Activated CD8-positive, alpha-beta memory T cell treated with anti-CD3 and anti-CD28 coated beads, Interleukin-2, amount 50 U/mL, for 4 hours (primary cell): Measurements from ENCODE around the gene RABEPK.
A peak's percentile ranks its signal among the peaks of the same experiment; 100 is the strongest.
"Not testable (repeated sequence)": the region's sequence is repeated elsewhere in the genome, so short reads cannot be mapped to it uniquely, and the experiment has no call there.

Source experiments
- DNase-seq: peaks from one replicate; pipeline ENCODE4 v3.0.0-alpha.2; 2020

The RABEPK gene, protein sequence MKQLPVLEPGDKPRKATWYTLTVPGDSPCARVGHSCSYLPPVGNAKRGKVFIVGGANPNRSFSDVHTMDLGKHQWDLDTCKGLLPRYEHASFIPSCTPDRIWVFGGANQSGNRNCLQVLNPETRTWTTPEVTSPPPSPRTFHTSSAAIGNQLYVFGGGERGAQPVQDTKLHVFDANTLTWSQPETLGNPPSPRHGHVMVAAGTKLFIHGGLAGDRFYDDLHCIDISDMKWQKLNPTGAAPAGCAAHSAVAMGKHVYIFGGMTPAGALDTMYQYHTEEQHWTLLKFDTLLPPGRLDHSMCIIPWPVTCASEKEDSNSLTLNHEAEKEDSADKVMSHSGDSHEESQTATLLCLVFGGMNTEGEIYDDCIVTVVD

DNA sequence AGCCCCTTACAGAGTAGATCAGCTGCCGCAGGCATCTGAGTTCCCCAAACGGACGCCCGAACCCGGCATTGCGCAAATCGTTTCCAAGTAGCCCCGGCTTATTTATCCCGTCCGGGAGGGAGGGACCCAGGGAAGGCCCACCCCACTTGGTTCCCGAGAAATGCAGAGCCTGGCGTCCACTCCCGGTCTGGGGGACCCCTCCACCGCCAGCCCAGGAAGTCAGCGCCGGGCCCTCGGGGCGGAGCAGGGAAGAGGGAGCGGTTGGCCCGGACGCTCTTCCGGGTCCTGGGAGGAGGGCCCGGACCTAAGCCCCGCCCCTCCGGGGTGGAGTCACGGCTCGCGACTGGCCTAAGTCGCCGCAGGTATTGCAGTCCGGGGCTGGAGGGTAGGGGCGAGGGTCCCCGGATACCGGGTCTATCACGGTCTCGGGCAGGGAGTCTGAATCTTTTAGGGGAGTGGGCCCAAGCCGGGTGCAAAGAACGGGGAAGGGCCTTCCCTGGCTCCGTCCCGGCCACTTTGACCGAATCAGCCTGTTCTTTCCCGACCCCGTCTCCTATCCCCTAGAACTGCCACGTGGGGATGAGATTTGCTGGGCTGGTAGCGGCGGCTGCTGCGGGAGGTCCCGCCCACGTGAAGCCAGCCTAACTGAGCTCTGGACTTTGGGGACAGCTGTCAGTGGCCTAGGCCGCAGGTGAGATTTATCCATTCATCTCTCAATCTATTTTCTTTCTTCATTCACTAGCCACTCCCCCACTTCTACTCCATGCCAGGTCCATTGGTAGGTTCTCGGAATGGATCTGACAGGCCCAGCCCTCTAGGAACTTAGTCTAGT is at the start of gene RABEPK:
Gene RABEPK, plus strand, starts transcription at position 327 of the 832 bp plus-strand sequence. CDS start 2,472 bp downstream, outside the sequence.
- peak; percentile 91 for DNase-seq

DNA sequence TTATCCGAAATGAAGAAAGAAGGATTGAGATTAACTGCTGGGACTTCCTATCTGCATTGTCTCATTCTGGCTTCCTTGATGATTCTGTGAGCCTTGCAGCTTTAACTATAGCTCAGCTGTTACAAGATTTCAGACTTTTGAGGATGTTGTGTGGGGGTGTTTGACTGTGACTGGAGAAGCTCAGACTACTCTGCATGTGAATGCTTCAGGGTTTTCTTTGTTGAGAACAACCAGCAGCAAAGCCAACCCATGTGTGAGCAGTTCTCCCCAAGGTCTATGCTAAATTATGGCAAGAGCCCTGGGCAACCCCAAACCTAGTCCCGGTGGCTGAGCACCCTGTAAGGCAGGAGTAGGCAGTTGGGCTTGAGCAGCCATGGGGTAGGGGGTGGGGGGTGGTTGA is 48.6 kb upstream of the RABEPK start:
- no peak for DNase-seq

DNA sequence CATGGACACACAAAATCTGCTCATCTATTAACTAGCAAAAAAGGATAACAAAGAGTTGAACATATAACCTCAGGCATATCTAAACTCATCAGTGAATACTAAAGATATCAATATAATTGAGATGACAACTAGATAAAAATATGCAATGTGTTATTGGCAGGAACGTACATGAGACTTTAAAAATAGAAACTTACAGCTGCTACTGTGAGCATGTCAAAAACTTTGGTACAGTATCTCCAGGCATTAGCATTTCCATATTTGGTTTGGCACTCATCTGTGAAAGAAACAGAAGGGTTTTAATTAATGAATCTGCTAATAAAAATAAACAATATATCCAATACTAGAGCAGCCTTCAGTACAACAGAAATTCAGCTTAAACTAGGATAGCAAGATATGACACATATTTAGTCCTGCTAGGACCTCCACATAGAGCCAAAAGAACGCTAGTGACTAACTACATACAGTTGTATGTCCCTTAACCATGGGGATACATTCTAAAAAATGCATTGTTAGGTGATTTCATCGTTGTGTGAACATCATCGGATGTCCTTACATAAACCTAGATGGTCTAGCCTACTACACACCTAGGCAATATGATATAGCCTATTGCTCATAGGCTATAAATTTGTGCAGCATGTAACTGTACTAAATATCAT is 46.5 kb upstream of the RABEPK start:
- no peak for DNase-seq

DNA sequence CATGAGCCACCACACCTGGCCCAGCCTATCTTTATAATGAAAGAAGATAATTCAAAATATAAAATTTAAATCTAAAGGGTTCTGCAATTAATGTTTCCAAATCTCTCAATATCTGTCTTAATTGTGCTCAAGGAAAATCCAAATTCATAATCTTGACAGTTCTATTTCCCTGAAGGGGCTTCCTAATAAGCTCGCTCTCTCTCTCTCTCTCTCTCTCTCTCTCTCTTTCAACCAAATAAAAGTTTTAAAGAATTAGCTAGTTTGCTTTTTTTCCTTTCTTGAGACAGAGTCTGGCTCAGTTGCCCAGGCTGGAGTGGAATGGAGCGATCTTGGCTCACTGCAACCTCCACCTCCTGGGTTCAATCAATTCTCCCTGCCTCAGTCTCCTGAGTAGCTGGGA is 43.8 kb upstream of the RABEPK start:
- DNase-seq, result no peak

DNA sequence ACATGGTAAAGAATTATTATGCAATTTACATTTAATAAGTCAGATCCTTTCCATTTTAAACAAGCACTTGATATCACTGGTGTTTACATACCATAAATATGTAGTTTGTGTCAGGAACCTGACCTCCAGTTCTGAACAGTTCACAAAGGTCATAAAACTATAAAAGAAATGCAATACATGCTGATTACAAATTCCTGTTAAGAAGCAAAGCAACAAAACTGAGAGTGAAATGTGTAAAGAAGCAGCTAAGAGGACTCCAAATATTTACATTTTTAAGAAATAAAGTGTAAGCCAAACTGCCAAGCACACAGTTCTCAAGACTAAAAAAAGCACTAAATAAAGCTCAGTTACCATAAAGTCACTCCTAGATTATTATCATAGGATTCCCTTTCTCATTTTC is 39.6 kb upstream of the RABEPK start:
- no peak for DNase-seq

DNA sequence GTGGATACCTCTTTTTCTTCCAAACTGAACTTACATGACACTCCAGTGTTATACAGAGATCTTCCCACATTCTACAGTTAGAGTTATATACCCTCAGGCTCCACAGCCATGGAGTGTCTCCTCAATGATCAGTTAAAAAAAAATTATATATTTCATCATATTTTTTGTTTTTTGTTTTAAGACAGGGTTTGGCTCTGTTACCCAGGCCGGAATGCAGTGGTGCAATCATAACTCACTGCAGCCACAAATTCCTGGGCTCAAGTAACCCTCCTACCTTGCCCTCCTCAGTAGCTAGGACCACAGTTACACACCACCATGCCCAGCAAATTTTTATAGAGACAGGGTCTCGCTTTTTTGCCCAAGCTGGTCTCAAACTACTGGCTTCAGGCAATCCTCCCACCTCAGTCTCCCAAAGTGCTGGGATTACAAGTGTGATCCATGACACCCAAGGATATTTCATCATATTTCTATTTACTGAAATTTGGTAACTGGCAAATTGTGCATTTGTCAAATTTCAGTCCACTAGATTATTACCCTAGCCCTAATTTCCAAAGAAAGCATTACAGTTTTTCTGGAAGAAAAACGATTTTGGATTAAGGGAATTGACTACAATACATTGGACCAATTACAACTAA is 38.9 kb upstream of the RABEPK start:
- DNase-seq, result no peak

DNA sequence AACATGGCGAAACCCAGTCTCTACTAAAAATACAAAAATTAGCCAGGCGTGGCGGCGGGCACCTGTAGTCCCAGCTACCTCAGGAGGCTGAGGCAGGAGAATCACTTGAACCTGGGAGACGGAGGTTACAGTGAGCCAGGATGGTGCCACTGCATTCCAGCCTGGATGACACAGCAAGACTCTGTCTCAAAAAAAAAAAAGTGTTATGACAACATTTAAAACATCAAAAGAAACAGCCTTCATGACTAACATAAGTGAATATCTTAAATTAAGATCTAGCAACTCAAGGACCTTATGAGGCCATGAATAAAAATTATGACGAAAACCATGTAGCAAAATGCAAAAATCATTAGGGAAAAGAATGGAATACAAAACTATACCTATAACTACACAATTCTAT is 37.5 kb upstream of the RABEPK start:
- not testable (repeated sequence) for DNase-seq

DNA sequence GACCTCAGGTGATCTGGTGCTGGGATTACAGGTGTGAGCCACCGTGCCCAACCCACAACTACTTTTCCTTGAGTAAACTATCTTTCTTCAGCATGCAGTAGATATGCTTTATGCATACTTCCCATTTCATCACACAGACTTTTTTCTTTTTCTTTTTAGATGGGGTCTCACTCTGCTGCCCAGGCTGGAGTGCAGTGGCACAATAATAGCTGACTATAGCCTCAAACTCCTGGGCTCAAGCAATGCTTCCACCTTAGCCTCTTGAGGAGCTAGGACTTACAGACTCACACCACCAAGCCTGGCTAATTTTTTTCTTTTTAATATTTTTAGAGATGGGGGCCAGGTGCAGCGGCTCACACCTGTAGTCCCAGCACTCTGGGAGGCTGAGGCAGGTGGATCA is 33.6 kb upstream of the RABEPK start:
- DNase-seq, result no peak

DNA sequence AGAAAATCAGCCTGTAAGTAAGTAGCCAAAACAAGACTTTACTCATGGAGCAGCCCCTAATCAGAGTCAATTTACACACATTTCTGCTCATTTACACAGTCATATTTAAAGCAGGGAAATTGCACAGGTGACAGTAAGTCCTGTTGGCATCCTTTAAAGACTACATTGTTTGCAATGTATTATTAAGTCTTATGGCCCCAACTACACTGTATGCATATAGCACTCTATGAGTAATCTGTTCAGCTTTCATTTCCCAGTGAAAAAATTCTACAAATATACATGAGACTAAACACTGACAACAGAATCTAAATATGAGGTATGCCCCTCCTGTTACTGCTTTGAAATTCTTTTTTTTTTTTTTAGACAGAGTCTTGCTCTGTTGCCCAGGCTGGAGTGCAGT is 30.4 kb upstream of the RABEPK start:
- DNase-seq, result no peak

DNA sequence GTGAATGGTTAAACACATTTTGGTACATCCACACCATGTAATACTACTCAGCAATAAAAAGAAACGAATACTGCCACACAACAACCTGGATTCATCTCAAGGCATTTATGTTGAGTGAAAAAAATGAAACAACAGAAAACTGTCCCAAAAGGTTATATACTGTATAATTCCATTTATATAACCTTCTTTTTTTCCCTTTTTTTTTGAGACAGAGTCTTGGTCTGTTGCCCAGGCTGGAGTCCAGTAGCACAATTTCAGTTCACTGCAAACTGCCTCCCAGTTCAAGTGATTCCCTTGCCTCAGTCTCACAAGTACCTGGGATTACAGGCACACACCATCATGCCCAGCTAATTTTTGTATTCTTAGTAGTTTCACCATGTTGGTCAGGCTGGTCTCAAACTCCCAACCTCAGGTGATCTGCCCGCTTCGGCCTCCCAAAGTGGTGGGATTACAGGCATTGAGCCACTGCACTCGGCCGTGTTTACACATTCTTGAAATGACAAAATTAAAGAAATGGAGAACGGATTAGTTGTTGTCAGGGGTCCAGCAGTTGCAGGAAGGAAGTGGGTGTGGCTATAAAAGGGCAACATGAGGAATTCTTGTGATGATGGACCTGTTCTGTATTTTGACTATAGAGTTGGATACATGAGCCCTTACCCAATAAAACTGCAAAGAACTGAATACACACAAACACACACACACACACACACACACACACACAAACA is 28.1 kb upstream of the RABEPK start:
- DNase-seq, result no peak

DNA sequence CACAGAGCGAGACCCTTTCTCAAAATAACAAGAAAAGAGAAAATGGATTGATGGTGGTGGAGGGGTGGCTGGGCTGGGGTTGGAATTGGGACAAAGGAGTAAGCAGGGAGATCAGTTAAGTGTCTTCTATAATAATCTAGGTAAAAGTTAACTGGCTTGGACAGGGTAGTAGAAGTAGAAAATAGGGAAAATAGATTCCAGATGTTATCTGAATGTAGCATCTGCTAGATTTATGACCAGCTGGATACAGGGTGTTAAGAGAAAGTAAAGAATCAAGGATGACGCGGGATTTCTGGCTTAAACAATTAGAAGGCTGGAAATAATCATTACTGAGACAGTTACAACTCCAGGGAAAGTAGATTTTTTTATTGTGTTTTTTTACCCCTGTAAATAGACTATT is 23.7 kb upstream of the RABEPK start:
- no peak for DNase-seq

DNA sequence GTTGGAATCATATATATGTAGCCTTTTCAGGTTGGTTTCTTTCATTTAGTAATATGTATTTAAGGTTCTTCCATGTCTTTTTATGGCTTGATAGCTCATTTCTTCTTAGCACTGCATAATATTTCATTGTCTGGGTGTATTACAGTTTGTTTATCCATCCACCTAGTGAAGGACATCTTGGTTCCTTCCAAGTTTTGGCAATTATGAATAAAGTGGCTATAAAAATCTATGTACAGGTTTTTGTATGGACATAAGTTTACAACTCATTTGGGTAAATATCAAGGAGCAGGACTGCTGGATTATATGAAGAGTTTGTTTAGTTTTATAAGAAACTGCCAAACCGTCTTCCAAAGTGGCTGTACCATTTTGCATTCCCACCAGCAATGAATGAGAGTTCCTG is 22.5 kb upstream of the RABEPK start:
- DNase-seq, result no peak

DNA sequence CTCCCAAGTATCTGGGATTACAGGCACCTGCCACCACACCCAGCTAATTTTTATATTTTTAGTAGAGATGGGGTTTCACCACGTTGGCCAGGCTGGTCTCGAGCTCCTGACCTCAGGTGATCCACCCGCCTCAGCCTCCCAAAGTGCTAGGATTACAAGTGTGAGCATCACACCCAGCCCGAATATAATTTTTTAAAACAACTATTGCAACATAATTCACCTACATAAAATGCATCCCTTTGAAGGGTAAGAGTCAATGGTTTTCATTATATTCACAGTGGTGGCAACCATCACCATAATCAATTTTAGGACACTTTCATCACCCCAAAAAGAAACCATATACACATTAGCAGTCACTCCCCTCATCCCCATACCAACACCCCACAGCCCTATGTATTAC is 20.6 kb upstream of the RABEPK start:
- not testable (repeated sequence) for DNase-seq

DNA sequence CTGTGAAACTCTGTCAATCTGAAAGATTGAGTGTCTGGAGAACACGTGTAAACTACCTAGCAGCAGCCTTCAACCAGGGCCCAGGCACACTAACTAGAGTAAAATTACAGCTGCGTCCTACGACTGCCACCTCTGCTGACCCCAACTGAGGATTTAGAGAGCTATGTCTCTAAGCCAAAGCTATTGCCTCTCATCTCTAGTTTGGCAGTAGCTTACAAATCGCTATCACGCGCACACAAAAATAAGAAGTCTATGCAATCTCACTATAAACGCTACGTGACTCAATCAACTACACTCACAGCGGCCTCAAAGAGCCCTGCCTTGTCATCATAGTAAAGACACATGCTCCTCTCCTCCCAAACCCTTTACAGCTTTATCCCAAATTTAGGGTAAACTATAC is 19.5 kb upstream of the RABEPK start:
- no peak for DNase-seq

DNA sequence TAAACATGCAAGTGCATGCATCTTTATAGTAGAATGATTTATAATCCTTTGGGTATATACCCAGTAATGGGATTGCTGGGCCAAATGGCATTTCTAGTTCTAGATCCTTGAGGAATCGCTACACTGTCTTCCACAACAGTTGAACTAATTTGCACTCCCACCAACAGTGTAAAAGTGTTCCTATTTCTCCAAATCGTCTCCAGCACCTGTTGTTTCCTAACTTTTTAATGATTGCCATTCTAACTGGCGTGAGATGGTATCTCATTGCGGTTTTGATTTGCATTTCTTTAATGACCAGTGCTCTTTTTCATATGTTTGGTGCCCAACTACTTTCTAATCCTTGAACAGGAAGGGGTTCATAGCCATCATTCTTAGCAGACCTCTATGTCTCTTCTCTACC is 18.6 kb upstream of the RABEPK start:
- DNase-seq, result not testable (repeated sequence)

DNA sequence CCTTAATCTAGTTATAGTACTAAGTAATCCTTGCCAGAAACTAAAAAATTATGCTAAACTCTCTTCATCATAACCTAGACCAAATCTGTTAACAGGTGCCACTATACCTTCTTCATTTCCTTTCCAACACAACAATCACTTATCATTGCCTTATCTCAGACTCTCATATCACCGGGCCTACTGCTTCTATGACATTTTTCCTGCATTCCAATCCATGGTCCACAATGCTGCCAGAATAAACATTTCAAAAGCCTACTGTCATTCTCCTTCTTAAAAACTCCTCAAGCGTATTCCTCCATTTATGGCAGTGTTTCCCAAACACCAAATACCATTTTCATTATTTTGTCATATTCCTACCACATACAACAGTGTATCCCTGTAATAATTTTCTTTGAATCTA is 17.3 kb upstream of the RABEPK start:
- no peak for DNase-seq

DNA sequence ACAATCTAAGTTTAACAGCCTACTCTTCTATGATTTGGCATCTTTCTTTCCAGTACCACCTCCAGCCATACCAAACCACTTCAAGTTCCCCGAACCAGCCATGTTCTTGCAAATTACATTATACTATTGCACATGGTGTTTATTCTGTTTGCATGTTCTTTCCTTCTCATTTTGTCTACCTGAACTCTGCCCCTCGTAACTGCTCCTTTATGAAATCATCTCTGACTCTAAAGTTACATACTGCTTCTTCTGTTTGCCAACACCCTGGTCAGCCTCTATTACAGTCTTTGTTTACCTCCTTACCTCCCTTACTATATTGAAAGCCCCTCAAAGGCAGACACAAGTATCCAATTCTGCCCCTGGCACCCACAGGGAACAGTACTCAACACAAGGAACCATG is 16.8 kb upstream of the RABEPK start:
- DNase-seq, result no peak

DNA sequence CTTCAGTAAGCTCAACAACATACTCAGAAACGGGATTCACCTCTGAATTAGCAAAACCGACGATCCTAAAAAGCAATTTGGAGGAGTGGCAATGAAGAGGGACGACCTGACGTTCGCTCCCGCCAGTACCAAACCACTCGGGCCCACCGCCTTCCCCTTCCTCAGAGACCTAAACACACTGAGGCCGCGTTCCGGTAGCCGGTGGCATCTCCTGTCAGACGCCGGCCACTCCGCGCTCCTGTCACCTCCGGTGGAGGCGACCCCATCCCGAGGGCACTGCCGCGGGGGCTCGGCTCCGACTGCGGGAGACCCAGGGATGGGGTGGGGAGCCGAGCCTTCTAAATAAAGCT is 11.4 kb upstream of the RABEPK start:
- no peak for DNase-seq

DNA sequence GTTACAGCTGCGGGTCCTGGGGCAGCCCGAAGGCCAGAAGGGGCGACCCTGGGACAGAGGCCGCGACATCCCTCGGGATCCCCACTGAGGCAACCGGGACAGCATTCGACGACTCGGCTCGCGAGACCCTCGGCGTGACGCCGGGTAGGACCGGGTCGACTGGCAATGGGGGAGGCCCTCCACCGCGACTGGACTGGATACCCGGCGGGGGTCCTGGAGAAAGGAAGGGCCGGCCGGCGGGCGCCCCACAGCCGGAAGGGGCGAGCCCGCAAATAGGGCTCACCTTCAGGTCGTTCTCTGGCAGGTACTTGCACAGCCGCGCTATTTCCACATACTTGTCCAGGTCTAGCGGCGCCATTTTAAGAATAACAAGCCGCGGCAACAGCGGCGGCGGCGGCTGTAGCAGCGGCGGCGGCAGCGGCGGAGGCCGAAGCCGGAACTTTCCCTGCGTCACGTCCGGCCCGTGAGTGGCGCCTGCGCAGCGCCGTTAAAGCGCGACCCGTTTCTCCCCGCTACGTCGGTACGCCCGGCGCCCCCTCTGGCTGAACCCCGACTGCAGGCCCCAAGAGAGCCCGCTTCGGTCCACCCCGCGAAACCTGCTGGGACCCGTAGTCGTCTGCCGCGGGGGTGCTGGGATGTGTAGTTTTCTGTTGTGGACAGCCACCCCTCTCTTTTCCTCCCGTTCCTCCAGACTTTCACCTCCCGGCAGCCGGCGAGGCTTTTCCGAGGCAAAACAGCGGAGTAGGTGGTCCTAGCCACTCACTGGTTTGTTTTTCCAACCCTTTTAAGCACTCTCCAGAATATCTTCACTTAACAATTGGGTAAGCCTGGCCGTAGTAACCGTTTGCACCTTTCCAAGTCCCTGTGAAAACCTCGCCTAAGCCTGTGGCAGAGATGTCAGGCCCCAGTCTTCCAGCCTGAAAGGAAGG is 10.7 kb upstream of the RABEPK start, which contains the start of gene PPP6C:
Gene PPP6C, minus strand, starts transcription at position 443 of the 929 bp plus-strand sequence. Its CDS starts 85 bp downstream, at position 358.
- DNase-seq, result peak; percentile 98

DNA sequence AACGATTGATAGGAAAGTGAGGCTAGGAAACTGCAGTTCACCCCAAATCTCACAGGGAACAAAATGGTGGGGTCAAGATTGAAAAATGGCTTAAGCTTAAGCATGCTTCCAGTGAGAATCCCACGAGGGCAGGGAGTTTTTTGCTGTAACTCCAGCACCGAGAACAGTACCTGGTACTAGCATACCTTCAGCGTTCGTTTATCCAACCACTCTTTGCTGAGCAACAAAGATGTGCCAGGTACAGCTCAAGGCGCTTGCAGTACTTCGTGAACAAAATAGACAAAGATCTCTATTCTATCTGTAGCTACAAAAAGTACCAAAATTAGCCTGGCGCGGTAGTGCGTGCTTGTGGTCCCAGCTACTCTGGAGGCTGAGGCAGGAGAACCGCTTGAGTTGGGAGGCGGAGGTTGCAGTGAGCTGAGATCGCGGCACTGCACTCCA is 10.0 kb upstream of the RABEPK start:
- no peak for DNase-seq

DNA sequence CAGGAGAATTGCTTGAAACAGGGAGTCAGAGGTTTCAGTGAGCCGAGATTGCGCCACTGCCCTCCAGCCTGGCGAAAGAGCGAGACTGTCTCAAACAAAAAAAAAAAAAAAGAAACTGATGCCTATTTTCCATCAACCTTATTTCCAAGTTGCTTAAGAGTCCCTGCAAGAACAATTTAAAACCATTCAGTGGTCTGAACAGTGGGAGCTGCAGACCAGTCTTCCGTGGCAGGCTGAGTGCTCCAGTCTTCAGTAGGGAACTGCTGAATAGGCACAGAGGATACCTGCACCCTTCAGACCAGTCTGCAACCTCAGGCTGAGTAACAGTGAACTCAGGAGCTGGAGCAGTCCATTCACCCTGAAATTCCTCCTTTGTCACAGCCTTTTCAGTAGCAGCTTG is 5.9 kb upstream of the RABEPK start:
- DNase-seq, result not testable (repeated sequence)
